Measurements from ENCODE around the gene CD180.

GRCh38 chr5:67189931-67190330 is 6.7 kb downstream of the CD180 start:
- no peak for TF ChIP-seq POLR2AphosphoS5 (IDR thresholded peaks at IDR 0.05; ENCODE audit: borderline replicate concordance, low read depth, low read length)
- no peak for TF ChIP-seq EZH2 (IDR thresholded peaks at IDR 0.05)

Data from SK-N-MC (cell line).